HEK293 (cell line): ENCODE measurements around the gene C5.

Source experiments
- CTCF ChIA-PET: fragments of 350-600 bp; formaldehyde crosslinking; extraction: SDS; loops from one replicate; lab custom pipeline; 2021; ENCODE audit warnings: antibody characterized with exemption; lab: Yijun Ruan, JAX
- POLR2A ChIA-PET: fragments of 300-600 bp; formaldehyde crosslinking; extraction: SDS; loops from one replicate; lab custom pipeline; 2020; ENCODE audit warnings: antibody characterized with exemption, inconsistent platforms; lab: Yijun Ruan, JAX
- H3K27ac ChIP-seq: fragments of 200-500 bp; sonication (Bioruptor generic); 2 replicates; pipeline ENCODE4 v1.5.1; 2014; ENCODE audit warnings: low read depth, low read length, control low read depth, inconsistent platforms; ENCODE audit errors: extremely low read depth
- H3K36me3 ChIP-seq, 2 experiments: fragments of 200-500 bp in 1 of 2; sonication (Bioruptor generic) in 1 of 2; 1 replicate in 1 of 2; 2 replicates in 1 of 2; pipeline ENCODE4 v1.5.1; 2014 to 2017; ENCODE audit warnings: inconsistent platforms in 2 of 2, low read length in 2 of 2; ENCODE audit not compliant: control insufficient read depth in 2 of 2, insufficient read depth in 1 of 2
- H3K4me1 ChIP-seq: fragments of 200-500 bp; sonication (Bioruptor generic); 2 replicates; pipeline ENCODE4 v1.5.1; 2014; ENCODE audit warnings: mild to moderate bottlenecking, low read length, inconsistent platforms; ENCODE audit not compliant: control insufficient read depth, insufficient read depth
- H3K4me3 ChIP-seq: 2 replicates; pipeline ENCODE4 v1.5.1; 2011; ENCODE audit warnings: low read depth, mild to moderate bottlenecking, control low read depth, low read length, moderate library complexity
- H3K9me3 ChIP-seq: fragments of 200-500 bp; sonication (Bioruptor generic); 2 replicates; pipeline ENCODE4 v1.5.1; 2014; ENCODE audit warnings: low read depth, low read length, inconsistent platforms; ENCODE audit not compliant: control insufficient read depth, insufficient read depth
- KLF9 ChIP-seq: fragments of 450-650 bp; formaldehyde crosslinking; IDR thresholded peaks from 2 replicates; pipeline ENCODE4 v1.5.1; 2016; ENCODE audit warnings: missing biosample characterization, missing genetic modification characterization, low read depth
- PRDM1 ChIP-seq: fragments of 450-650 bp; formaldehyde crosslinking; IDR thresholded peaks from 2 replicates; pipeline ENCODE4; 2016; ENCODE audit warnings: missing biosample characterization, missing genetic modification characterization
- PRDM10 ChIP-seq: fragments of 450-650 bp; formaldehyde crosslinking; IDR thresholded peaks from 2 replicates; pipeline ENCODE4 v1.5.1; 2016; ENCODE audit warnings: missing biosample characterization, missing genetic modification characterization
- PRDM2 ChIP-seq: fragments of 450-650 bp; formaldehyde crosslinking; IDR thresholded peaks from 2 replicates; pipeline ENCODE4 v1.5.1; 2016; ENCODE audit warnings: missing biosample characterization, missing genetic modification characterization, borderline replicate concordance
- YY2 ChIP-seq: fragments of 450-650 bp; formaldehyde crosslinking; IDR thresholded peaks from 2 replicates; pipeline ENCODE4 v1.5.1; 2016; ENCODE audit warnings: missing biosample characterization, missing genetic modification characterization
- ZBTB1 ChIP-seq: fragments of 450-650 bp; formaldehyde crosslinking; IDR thresholded peaks from 2 replicates; pipeline ENCODE4 v1.5.1; 2016; ENCODE audit warnings: missing biosample characterization, missing genetic modification characterization
- ZBTB44 ChIP-seq: fragments of 450-650 bp; IDR thresholded peaks from 2 replicates; pipeline ENCODE4 v1.5.1; 2018; ENCODE audit warnings: missing biosample characterization, mild to moderate bottlenecking, missing genetic modification characterization
- ZFHX2 ChIP-seq: fragments of 450-650 bp; formaldehyde crosslinking; conservative IDR thresholded peaks from 2 replicates; pipeline ENCODE4 v1.5.1; 2016; ENCODE audit warnings: missing biosample characterization, missing genetic modification characterization
- ZNF16 ChIP-seq: fragments of 450-650 bp; formaldehyde crosslinking; IDR thresholded peaks from 2 replicates; pipeline ENCODE4 v1.5.1; 2016; ENCODE audit warnings: low read depth, missing biosample characterization, missing genetic modification characterization
- ZNF202 ChIP-seq: fragments of 450-650 bp; formaldehyde crosslinking; IDR thresholded peaks from 2 replicates; pipeline ENCODE4 v1.5.1; 2016; ENCODE audit warnings: missing biosample characterization, missing genetic modification characterization, borderline replicate concordance
- ZNF26 ChIP-seq: fragments of 450-650 bp; formaldehyde crosslinking; IDR thresholded peaks from 2 replicates; pipeline ENCODE4 v1.5.1; 2016; ENCODE audit warnings: missing biosample characterization, missing genetic modification characterization
- ZNF274 ChIP-seq, 2 experiments: fragments of 200-500 bp in 1 of 2; fragments of 450-650 bp in 1 of 2; sonication (Bioruptor generic) in 1 of 2; formaldehyde crosslinking in 1 of 2; IDR thresholded peaks; 2 replicates each; pipeline versions ENCODE4 v1.5.1 to v1.6.1; 2014 to 2016; ENCODE audit warnings: borderline replicate concordance in 1 of 2, inconsistent platforms in 1 of 2, low read length in 1 of 2, missing biosample characterization in 1 of 2, missing genetic modification characterization in 1 of 2
- ZNF311 ChIP-seq: fragments of 450-650 bp; formaldehyde crosslinking; IDR thresholded peaks from 2 replicates; pipeline ENCODE4 v1.5.1; 2017; ENCODE audit warnings: missing biosample characterization, missing genetic modification characterization, borderline replicate concordance
- ZNF426 ChIP-seq: fragments of 450-650 bp; formaldehyde crosslinking; IDR thresholded peaks from 2 replicates; pipeline ENCODE4 v1.5.1; 2017; ENCODE audit warnings: missing biosample characterization, missing genetic modification characterization, mild to moderate bottlenecking, inconsistent platforms, moderate library complexity
- ZNF510 ChIP-seq: fragments of 450-650 bp; formaldehyde crosslinking; IDR thresholded peaks from 2 replicates; pipeline ENCODE4 v1.5.1; 2018; ENCODE audit warnings: mild to moderate bottlenecking, missing genetic modification characterization, missing biosample characterization; ENCODE audit not compliant: insufficient replicate concordance
- ZNF664 ChIP-seq: fragments of 450-650 bp; formaldehyde crosslinking; IDR thresholded peaks from 2 replicates; pipeline ENCODE4 v1.5.1; 2016; ENCODE audit warnings: missing biosample characterization, missing genetic modification characterization
- ZNF670 ChIP-seq: fragments of 450-650 bp; formaldehyde crosslinking; IDR thresholded peaks from 2 replicates; pipeline ENCODE4 v1.5.1; 2016; ENCODE audit warnings: missing biosample characterization, missing genetic modification characterization, low read depth

The C5 gene

GRCh38 chr9:120915854-120916470 is 134.1 kb downstream of the C5 start:
- H3K36me3 ChIP-seq = no peaks in the 10 kb centered on the region
- ChIA-PET POLR2A (no interaction called here), CTCF (interaction anchor here (1.0 to 2.1 kb wide), 4 partner anchors 18 to 160 kb away, joined by 3 to 8 read pairs (median 4); no protein-coding TSS in a partner anchor)
- H3K4me3 ChIP-seq = no peak overlapping the region
- TF ChIP-seq ZNF510 (tag by site-specific recombination) = no peak
- no peak for TF ChIP-seq ZNF202
- no peak for TF ChIP-seq ZNF26 (tag by site-specific recombination)
- no peak for TF ChIP-seq ZNF664 (tag by site-specific recombination)
- TF ChIP-seq ZBTB1 = no peak
- TF ChIP-seq ZBTB44 (tag by site-specific recombination) = no peak
- no peaks in the 10 kb centered on the region for H3K9me3 ChIP-seq
- H3K4me1 ChIP-seq = no peaks in the 10 kb centered on the region
- no peak overlapping the region for H3K27ac ChIP-seq

- TF ChIP-seq YY2 (tag by site-specific recombination) = no peak
- no peak for TF ChIP-seq ZNF274 (IDR thresholded peaks at IDR 0.05; ENCODE audit: low read length)
- no peak for TF ChIP-seq ZNF274 (tag by site-specific recombination; IDR thresholded peaks at IDR 0.05; ENCODE audit: borderline replicate concordance)
- Histone ChIP-seq H3K27ac (no peak overlapping the region), H3K4me1 (no peaks in the 10 kb centered on the region), H3K4me3 (no peak overlapping the region), H3K36me3 (no peaks in the 10 kb centered on the region), H3K9me3 (no peaks in the 10 kb centered on the region)
- CTCF ChIA-PET = interaction anchor here (0.9 to 2.1 kb wide), 3 partner anchors 24 to 960 kb away, joined by 3 to 8 read pairs (median 3); no protein-coding TSS in a partner anchor
- POLR2A ChIA-PET = no interaction called here
Measured at GRCh38 chr9:120914953-120915352, 135.1 kb downstream of the C5 start.

- ChIA-PET POLR2A (interaction anchor here (2.1 kb wide), 1 partner anchor 121 kb away, joined by 5 read pairs; the partner anchor contains the start of gene FBXW2), CTCF (interaction anchor here (0.9 kb wide), 1 partner anchor 961 kb away, joined by 3 read pairs; no protein-coding TSS in a partner anchor)
- Histone ChIP-seq H3K4me3 (no peak overlapping the region), H3K36me3 (no peaks in the 10 kb centered on the region), H3K27ac (no peak overlapping the region), H3K4me1 (no peaks in the 10 kb centered on the region), H3K9me3 (no peaks in the 10 kb centered on the region)
- TF ChIP-seq ZNF16 (tag by site-specific recombination) = no peak
- TF ChIP-seq ZNF670 = no peak
- no peak for TF ChIP-seq ZNF426
- no peak for TF ChIP-seq PRDM1
- TF ChIP-seq PRDM2 (tag by site-specific recombination) = no peak
- no peak for TF ChIP-seq PRDM10 (tag by site-specific recombination)
- no peak for TF ChIP-seq ZNF311 (tag by site-specific recombination)
- TF ChIP-seq KLF9 (tag by site-specific recombination) = no peak
- no peak for TF ChIP-seq ZFHX2 (tag by site-specific recombination)
Measured at GRCh38 chr9:120914396-120914795, 135.7 kb downstream of the C5 start.
